OCI-M1 (cell line): ENCODE results near the gene CTDSPL.

ENCODE experiments used
- DNase-seq: peaks from one replicate; lab custom pipeline; 2025; lab: John Stamatoyannopoulos, UW

The CTDSPL gene

DNA sequence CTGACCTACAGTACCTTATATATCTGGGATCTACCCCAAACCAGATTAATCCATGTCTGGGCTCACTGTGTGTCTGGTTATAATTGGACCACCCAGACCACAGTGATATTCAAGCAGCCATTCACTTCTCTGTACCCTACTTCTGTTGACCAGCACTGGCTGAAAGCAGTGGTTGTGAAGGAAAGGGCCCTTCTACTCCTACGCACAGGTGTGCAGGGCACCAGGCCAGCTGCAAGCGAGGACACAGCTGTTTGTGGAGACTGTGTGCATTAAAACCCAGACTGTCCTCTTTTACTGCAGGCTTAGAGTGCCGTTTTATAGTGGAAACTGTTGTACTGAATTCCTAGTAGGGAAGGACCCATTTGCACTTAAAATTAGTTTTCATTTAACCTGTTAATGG is 29.5 kb downstream of the CTDSPL start:
- no peak for DNase-seq

DNA sequence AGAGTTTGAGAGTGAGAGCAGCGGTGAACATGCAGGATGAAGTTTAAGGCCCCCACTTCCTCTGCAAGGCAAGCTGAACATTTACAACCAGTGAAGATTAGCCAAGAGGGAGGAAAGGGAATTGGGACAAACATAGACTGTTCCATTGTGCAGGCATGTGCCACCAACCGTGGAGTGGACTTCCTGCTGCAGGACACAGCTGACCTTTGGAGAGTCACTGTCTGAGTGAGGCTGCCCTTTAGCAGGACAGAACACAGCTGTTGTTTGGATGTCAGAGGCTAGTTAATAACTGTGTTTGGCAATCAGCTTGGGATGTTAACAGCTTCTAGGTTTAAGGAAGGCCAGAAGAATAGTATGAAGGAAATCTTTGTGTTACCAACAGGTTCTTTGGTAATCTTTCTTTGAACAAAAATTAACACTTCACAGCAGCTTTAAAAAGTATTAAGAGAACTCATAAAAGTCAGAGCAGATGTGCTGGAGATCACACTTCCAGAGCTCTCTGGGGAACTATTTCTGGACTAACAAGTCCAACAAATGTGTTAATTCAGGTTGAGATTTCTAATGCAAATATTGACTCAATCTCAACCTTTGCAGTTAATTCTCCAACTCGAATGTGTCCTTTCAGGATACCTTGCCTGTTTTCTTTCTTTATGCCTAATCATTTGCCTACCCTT is 31.4 kb downstream of the CTDSPL start:
- no peak for DNase-seq

DNA sequence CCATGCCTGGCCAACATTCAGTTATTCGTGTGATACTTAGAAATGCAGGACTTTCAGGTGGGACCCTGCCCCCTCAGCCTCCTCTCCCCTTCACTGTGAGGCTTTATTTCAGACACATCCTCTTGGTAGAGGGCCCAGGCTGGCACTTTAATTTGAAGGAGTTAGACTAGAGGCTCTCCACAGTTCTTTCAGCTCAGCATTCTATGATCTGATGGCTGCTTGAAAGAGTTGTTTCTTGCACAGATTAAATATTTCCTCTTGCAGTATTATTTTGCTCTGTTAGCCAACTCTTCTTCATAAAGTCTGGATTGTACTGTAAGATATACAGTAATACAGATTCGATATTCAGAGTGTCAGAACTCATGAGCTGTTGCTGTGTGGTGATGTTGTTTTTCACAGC is 35.1 kb downstream of the CTDSPL start:
- DNase-seq, result no peak

DNA sequence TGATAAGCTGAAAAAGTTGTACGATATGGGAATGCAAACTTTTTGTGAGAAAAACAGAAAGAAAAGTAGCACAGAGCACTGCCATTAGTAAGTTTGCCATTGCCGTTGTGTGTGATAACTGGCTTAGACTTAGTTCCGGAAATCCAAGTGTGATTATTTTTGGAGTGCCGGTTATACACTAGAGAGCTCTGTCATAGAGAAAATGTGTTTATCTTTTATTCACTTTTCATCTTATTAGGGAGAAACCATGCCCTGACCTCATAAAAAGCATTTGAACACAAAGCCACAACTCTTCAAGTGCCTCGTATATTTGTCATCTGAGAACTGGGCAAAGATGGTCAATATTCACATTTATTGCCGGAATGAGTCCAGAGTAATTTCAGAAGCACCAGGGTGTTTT is 36.1 kb downstream of the CTDSPL start:
- no peak for DNase-seq

DNA sequence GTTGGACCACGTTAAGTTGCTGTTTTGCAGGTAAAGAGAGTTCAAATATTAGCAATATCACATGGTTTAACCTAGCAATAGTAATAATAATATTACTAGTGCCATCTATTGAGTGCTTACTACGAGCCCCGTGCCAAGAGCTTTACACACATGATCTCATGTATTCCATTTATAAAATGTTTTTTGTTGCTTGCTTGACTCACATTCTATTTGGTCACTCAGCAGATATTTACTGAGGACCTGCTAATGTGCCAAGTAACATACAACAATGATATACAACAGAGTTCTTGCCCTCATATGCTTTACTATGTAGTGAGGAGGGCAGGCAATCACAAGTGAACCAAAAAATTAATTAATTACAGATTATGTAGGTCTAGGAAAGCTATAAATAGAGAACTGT is 36.7 kb downstream of the CTDSPL start:
- no peak for DNase-seq

DNA sequence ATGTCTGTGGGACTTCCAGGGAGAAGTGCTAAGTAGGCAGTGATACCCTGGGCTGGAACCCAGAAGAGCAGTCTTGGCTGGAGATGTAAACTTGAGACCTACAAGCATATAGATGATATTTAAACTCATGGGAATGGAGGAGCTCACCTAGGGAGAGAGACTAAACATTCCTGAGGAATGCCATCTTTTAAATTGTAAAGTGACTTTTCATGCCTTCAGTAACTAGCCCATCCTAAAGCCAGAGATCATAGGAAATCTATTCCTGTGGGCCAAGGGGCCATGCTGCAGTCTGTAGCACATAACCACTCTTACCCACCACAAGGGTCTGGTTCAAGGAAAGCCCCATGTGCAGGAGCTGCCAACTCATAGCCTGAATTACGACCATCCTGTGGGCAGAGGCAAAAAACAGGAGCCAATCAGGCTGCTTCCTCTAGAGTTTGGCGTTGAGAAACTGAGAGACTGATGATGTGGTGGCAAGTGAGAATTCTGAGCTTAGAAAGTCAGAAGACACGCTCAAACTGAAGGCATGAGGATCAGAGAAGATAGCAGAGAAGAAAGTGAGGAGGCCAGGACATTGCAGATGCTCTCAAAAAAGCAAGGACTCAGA is 37.5 kb downstream of the CTDSPL start:
- no peak for DNase-seq

DNA sequence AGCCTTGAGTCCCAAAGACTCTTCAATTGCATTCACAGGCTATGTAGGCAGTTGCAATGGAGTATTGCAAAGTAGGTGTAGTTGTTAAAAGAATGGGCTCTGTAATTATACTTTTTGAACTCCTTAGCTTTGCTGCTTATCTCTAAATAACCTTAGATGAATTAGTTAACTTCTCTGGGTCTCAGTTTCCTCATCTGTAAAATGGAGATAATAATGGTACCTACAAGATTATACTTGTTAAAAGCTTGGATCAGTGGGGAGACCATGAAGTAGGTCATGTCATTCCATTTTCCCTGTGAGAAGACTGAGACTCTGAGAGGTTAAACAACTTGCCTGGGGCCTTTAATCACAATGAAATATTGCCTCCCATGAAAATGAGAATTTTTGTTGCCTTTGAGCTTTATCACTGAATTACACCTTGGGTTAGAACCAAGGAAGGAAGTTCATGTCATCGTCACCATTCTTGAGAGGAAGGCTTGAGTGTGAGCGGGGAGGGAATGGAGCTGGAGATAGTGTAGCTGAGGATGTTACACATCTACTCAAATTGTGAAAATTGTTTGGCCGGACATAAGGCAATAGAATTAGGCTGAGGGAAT is 38.1 kb downstream of the CTDSPL start:
- peak; percentile 9 for DNase-seq

DNA sequence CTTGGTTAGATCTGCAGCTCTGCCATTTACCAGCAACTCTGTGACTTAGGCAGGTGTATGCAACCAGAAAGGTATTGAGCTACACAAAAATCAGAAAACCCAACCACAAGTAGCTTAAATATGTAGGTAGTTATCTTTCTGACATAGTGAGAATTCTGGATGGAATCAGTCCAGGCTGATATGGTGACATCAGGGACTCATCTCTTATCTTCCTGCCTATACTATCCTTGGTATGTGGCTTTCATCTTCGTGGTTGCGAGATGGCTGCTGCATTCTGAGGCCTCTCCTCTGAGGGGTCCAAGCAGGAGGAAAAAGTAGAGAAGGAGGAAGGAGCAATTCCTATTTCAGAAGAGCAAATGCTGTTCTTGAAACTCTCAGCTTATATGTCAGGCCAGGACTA is 40.0 kb downstream of the CTDSPL start:
- no peak for DNase-seq

DNA sequence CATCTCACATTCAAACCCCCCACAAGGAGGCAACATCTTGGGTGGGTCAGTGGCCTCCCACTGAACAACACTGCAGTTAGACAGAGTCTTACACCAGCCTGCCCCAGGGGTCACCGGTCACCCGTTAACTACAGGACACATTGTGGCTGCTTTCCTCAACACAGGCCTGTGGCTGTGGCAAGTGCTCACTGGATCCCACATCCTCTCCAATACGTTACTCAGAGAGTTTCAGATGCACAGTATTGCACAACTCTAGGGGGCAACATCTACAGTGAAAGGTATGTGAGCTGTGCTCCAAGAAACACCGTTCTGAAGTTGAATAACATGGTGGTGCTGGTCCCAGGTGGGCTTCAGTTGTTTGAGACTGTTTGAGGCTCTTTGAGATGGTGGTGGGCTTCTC is 41.0 kb downstream of the CTDSPL start:
- no peak for DNase-seq

DNA sequence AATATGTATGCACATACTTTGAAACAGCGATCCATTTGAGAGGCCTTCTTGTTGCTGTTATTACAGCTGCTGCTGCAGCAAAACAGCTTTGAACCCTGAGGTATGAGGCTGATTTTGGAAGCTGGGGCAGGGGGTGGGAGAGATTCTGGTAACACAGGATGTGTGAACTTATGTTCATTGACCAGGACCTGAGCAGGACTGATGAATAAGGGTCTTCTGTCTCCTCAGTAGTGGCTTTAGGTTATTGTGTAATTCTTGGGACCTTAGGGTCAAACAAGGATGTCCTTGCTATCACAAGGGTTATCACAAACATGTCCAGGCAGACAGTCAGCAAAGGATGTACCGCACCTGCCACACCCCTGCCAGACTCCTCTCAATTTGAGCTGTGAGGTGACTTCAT is 41.6 kb downstream of the CTDSPL start:
- DNase-seq, result no peak

DNA sequence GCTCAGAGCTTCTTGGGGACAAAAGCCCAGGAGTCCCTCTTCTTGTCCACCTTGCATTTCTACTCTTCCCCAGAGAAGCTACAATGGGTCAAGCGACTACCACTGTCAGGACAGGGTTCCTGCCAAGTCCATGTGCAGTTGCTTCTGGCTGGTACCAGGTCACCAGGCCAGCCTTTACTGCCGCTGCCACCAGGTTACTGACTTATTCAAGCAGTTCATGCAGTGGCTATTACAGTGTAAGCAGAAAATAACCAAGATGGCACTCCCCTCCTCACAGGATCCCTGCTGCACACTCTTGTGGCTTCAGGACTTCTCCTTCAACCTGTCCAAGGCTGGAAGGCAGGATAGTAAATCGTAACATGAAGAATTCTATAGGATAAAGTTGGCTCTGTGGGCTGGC is 42.1 kb downstream of the CTDSPL start:
- DNase-seq, result no peak

DNA sequence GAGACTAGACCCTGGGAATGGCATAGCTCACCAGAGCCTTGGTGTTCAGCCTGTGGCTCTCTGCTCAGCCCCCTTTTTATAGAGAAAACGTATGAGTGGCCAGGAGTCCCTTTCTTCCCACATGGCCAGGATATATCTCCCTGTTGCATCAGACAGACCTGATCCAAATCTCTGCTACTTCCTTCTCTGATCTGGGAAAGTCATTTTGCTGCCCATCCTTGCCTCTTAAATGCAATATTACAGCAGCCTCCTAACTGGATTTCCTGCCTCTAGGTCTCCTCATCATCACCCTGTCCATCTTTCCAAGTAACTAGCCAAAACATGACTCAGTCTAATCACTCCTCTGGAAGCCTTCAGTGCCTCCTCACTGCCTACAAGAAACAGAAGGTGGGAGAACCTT is 42.9 kb downstream of the CTDSPL start:
- DNase-seq, result no peak

DNA sequence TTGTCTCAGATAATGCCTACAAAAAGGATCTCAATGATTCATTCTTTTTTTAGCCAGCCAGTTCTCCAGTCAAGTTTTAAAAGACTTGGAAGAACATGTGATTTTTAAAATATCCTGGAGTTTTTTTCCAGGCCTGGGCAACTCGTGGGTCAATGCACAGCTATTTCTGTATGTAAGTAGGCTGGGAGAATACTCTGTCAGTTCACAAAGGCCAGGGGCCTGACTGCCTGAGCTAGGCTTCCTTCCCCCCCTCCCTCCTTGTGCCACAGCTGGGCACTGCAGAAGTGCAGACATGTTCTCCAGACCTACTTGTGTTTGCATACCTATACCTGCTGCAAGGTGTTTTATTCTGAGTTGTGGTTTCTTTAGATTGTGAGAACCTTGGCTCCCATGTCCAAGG is 43.7 kb downstream of the CTDSPL start:
- DNase-seq, result no peak

DNA sequence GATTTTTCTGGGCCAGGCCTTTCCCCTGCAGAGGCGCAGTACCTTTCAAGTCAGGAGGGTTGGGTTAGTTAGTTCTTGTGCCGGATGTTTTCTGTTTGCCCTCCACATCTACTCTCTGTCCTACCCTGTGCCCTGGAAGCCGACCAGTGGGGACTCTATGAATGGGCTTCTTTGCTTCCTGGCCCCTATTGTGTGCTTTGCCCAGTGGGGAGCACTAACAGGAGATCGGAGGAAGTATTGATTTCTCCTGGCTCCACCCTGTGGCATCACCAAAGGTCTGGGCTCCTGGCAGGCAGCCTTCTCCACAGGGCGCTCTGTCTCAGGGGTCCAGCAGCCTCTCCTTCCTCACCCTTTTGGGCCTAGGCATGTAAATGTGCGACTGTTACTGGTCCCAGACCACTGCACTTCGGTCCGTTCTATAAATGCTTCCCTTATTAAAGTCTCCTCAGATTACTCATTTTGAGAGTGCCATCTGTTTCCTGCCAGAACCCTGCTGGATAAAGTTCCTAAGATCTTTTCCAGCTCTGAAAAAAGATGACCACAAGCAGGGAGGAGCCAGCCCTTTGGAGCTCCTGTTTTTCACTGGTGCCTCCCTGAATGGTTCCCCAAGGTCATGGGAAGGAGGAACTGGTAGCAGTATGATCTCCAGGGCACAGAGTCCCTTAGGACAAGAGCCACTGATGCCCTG is 44.5 kb downstream of the CTDSPL start:
- DNase-seq, result no peak

DNA sequence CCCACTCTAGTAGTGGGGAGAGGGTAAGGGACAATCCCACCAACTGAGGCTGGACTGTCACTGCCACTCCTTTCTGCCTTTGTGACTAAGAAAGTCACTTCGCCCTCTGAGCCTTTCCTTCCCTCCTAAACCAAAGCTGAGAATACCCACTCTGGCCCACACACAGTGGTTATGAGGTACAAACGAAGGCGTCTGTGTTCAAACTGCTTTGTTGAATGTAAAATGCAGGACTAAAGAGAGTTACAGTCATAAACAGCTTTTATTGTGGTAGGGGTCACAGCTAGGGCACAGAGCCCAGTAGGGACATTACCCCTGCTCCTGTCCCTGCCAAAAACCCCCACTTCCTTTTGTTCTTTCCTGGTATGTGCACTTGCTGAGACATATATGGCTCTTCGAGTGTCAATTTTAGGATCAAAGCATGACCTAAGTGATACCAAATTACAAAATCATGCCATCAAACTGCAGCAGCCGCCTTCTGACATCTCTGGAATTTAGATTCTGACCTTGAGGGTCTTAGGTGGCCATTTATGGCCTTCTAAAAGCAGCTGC is 45.1 kb downstream of the CTDSPL start:
- DNase-seq, result no peak

DNA sequence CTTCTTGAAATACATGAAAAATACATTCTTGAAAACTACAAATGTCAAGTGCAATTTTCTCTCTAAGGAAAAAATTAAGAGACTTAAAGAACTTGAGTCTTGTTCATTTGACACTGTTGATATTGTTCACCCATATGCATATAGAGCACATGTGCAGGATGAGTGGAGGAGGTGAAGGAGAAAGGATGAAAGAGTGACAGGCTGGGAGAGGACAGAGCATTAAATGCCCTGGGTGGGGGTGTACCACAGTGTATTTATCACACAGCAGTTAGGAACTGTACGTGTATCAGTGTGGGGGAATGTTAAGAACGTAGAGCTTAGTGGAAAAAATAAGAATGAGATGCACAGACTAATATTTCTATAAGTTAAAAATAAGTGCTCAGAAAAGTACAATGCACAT is 45.7 kb downstream of the CTDSPL start:
- DNase-seq, result no peak

DNA sequence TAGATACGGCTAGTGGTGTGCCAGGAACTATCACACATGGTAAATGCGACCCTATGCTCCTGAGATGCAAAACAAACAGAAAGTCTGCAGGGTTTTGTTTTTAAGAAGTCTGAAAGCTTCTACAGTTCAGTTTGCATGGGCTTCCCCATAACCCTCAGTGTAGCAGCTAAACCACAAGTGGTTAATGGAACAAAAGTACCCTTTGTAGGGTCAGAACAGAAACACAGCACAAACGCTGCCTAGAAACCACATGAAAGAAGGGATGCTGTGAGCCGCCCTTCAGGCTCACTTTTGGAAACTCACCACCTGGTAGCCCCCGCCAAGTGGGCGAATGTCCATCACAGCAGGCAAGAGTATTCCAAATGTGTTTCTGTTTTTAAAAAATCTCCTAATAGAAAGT is 46.2 kb downstream of the CTDSPL start:
- no peak for DNase-seq

DNA sequence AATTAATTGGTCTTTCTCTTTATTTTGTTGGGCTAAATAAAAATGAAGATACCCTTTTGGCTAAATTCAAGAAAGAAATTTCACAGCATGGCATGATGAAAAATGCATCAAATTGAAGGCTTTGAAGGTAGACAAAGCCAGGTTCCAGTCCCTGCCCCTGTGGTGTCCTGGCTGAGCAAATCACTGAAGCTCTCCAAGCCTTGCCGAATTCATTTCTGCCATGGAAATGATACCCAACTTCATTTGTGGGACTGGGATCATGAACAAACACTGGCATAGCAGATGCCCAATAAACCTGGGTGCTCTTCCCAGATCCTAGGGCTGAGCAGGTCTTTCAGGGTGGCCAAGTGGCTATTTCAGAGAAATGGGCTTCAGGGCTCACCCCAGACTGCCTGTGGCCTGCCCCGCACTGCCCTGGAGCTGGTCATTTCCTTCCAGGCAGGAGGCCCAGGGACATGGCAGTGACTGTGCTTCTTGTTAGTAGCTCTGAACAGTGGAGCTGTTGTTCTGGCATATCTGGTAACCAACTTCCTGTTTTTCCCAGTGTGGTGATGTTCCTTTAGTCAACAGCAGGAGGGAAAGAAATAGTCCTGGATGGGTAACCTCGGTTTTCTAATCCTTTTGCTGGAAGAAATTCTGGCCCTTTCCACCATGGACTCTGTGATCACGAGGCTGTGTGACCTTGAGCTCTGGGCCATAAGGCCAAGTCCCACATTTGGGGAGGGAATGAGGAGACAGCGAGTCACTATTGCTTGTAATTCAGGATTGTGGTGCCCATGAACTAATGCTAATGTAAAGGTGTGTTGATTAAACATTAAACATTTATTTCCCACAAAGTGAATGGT is 47.6 kb downstream of the CTDSPL start:
- peak; percentile 19 for DNase-seq

DNA sequence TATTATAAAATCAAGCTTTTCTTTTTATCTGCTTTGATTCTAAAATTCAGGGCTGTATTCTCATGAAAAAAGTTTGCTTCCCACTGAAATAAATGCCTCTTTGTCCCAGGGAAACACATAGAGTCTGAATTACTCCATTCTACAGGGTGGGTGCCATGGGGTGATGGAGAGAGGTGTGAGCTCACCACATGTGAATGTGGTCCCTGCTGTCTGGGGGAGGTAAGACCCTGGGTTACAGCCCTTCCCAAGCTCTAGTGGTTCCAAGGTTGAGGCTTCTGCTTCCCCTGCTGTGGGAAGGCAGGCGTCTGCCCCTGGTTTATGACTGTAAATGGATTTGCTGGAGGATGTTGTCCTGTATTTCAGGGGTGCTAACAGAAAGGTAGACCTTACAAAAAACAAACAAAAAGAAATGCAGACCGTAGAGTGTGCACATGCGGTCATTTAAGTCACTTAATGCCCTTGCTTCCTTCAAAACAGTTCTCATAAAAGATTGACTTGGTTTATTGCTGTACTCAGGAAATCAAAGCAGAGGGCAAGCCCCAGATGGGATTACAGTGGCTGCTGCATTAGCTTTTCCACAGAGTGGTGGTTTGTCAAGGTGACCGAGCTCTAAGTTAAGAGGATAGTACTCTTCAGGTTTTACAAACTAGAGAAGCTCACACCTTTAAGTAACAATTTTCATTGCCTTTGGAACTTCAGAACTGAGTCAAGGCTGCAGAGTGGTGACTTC is 49.2 kb downstream of the CTDSPL start:
- no peak for DNase-seq

DNA sequence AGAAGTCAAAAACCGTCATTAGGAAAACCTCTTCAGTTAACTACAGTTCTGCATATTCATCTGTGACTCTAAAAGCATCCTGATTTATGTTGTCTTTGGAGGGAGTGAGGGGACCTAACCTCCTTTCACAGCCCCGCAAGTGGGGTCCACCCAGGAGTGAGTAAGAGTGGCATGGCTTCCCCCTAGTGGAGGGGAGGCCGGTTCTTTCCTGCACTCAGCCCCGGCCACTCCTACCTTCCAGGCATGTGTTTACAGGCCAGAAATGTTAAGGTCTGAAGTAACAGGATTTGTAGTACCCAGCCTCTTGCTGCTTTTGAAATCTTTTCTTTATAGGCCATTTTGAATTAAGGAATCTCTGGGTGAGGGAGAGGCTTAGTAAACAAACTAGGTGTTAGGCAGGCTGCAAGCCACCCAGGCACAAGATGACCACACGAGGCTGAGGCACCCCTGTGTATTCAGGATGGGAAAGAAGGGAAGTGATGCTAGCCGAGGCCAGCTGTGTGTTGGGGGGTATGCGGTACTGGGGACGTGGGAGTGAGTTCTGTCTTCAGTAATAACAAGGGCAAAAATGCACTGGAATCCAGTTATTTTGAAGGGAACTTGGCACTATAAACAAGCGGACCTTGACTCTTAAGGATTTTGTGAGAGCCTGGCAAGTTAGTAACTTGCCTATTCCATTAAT is 50.5 kb downstream of the CTDSPL start:
- DNase-seq, result no peak

DNA sequence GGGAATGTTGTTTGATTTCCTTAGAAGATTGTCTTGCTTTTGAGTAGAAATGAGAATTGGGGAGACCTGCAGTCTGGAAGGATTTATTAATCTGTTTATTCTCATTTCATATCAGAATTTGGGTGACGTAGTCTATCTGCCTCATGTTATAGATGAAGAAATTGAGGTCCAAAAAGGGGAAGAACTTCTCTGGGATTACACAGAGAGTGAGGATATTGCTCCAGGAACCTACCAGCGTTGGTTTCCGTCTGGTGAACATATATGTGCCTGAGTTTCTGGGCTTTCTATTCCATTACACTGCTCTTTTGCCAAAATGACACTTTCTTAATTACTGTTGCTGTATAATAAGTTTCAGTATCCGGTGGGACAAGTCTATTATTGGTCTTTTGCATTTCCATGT is 51.8 kb downstream of the CTDSPL start:
- no peak for DNase-seq
